RCC 7860 (cell line): Measurements from ENCODE around the gene CSPG4.
"Not testable (repeated sequence)": the region's sequence is repeated elsewhere in the genome, so short reads cannot be mapped to it uniquely, and the experiment has no call there.

Experiments used
- DNase-seq: peaks from one replicate; pipeline ENCODE4 v3.0.0-alpha.2; 2015; ENCODE audit warnings: low spot score
- FAIRE-seq: peaks from 2 replicates; lab custom pipeline; 2012; peaks lifted over from hg19 to GRCh38; lab: Jason Lieb, UNC

The CSPG4 gene, protein sequence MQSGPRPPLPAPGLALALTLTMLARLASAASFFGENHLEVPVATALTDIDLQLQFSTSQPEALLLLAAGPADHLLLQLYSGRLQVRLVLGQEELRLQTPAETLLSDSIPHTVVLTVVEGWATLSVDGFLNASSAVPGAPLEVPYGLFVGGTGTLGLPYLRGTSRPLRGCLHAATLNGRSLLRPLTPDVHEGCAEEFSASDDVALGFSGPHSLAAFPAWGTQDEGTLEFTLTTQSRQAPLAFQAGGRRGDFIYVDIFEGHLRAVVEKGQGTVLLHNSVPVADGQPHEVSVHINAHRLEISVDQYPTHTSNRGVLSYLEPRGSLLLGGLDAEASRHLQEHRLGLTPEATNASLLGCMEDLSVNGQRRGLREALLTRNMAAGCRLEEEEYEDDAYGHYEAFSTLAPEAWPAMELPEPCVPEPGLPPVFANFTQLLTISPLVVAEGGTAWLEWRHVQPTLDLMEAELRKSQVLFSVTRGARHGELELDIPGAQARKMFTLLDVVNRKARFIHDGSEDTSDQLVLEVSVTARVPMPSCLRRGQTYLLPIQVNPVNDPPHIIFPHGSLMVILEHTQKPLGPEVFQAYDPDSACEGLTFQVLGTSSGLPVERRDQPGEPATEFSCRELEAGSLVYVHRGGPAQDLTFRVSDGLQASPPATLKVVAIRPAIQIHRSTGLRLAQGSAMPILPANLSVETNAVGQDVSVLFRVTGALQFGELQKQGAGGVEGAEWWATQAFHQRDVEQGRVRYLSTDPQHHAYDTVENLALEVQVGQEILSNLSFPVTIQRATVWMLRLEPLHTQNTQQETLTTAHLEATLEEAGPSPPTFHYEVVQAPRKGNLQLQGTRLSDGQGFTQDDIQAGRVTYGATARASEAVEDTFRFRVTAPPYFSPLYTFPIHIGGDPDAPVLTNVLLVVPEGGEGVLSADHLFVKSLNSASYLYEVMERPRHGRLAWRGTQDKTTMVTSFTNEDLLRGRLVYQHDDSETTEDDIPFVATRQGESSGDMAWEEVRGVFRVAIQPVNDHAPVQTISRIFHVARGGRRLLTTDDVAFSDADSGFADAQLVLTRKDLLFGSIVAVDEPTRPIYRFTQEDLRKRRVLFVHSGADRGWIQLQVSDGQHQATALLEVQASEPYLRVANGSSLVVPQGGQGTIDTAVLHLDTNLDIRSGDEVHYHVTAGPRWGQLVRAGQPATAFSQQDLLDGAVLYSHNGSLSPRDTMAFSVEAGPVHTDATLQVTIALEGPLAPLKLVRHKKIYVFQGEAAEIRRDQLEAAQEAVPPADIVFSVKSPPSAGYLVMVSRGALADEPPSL (N-terminal part only)

DNA sequence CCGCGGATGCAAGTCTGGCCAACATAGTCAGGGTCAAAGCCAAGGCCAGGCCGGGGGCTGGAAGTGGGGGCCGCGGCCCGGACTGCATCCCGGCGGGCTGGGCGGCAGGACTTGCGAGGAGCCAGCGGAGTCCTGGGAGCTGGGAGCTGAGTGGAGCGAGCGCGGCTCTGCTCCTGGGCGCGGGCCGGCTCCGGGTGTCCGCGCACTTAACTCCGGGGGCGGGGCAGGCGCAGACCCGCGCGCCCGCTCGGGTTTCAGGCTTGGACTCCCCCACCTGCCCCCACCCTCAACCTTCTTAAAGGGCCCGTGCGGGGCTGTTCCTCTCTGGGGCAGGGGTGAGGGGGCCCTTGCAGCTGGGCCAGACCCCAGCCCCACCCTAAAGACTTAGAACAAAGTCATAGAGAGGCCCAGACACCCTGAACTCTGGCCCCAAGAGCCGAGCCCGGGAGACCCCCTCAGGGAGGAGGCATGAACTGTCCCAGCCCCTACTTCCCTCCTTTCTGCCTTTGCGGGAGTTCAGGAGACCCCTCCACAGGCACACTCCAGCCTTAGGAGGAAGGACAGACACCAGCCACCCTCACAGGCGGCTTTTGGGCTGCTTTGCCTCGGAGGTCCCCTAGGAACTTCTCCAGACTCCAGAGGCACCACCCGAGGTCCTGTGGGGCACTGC, at the start of gene CSPG4:
TSS of gene CSPG4 (minus strand) at position 181 of the 670 bp plus-strand sequence. CDS start at position 88, 93 bp downstream.
- DNase-seq (no peak), FAIRE-seq (no peak)

DNA sequence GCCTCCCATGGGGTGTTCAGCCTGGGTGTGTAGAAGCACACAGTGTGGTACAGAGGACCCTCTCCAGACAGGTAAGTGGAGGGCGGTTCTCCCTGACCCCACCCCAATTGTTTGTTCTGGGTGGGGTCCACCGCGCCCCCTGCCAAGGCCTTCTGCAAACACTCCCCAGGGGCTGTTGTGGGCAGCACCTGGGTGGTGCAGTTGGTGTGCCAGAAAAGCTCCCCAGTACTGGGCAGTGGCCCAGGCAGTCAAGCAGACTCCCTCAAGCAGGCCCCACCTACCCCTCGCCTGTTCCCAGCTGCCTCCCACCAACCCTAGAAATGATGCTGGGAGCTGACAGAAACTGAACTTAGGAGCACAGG, 49.7 kb upstream of the CSPG4 start:
- not testable (repeated sequence) for FAIRE-seq, DNase-seq

DNA sequence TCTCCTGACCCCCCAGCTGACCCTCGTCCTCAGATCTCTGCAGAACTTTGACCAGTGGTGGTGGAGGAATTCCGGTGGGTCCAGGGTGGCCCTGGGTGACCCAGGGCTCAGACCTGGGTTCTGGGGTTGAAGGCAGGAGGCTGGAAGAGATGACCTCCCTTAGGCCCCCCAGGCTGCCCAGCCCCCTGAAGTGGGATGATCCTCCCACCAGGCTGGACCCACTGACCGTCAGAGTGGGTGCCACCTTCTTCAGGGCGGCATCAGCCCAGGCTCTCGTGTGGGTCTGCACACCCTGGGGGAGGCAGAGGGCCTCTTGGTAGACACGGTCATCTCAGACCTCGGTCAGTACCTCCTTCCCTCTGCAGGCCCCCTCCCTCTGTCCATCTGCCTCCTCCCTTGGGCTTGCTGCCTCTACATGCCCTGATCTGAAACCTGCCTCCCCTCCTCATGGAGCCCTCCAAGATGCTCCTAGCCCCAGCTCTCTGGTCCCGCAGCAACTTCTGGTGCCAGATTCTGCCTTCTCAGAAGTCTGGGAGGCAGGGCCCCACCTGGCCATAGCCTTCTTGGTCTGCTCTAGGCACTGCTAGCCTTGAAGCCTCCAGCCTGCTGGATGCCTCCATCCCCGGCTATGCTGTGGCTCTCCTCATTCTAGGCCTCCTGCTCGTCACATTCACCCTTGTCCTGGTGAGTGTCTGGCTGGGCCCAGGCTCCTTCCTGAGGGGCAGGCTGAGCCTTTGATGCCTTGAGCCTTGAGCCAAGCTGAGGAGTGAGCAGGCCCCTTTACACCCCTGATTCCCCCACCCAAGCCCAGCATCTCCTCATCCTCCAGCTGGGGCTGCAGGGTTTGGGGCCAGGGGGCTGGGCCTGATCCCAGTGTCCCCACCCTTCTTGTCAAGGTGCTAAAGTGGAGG, 49.1 kb upstream of the CSPG4 start:
- FAIRE-seq (no peak), DNase-seq (no peak)

DNA sequence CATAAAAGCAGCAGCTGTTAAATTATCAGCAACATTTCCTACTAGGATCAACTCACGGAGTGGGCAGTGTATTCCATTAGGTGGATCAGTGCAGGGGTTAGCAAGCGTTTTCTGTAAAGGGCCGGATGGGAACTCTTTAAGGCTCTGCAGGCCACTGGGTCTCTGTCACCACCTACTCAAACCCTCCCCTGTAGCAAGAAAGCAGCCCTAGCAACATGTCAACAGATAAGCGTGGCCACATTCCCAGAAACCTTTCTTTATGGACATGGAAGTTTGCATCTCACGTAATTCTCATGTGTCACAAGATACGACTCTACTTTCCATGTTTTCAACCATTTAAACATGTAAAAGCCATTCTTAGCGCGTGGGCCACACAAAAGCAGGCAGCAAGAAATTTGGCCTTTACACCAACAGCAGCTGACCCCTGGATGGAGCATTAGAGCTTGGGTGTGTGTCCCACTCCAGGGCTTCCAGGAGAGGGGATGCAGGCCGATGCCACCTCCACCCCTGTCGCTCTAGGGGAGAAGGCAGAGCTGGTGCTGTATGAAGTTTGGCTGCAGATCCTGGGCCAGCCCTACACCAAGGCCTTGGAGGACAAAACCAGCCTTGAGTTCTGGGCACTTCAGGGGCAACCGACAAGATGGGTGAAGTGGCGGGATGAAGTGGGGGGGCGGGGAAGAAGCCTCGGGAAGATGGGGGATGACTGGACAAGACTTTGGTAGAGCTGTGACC, 48.2 kb upstream of the CSPG4 start:
- FAIRE-seq (no peak), DNase-seq (no peak)

DNA sequence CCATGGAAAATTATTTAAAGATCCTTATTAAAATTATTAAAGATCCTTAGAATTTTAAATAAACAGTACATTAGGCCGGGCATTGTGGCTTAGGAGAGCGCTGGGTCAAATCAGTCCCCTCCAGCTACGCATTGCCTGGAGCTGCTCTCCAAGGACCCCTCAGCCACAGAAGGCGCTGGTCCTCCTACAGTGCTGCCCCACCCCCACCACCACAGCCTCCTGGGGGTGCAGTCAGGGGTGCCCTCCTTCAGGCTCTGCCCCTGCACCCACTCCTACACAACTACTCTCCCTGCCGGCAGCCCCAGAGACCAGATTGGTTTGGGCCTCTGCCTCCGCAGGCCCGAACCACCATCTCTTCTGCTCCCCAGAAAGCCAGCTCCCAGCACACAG, 47.5 kb upstream of the CSPG4 start:
- FAIRE-seq, DNase-seq: not testable (repeated sequence)

DNA sequence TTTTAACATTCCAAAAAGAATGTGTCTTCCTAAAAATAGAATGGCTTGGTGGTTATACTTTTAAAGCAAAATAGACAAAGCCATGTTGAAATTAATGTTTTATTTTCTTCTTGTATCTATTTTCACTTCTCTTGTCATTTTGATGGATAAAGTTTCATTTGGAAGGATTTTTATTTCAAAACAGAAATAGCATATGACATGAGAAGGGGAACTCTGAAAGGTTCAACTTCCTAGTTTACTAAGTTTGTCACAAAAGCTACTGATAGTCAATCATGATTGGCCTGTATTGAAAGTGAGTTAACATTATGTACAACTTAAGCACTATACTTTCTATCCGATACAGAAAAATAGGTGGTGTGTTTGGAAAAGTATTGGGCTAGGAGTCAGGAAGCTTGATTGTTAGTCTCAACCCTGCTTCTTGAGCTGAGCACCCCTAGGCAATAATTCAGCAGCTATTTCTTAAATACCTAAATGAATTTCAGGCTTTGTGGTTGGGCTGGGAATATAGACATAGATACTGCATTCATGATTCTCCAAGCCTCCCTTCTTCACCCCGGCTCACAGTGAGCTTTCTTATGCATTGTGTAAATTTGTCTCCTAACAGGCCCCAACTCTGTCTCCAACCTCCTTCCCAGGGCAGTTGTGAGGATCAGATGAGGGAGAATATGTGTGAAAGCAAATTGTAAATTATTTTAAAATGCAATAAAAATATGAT, 46.9 kb upstream of the CSPG4 start:
- no peak for FAIRE-seq
- DNase-seq: no peak

DNA sequence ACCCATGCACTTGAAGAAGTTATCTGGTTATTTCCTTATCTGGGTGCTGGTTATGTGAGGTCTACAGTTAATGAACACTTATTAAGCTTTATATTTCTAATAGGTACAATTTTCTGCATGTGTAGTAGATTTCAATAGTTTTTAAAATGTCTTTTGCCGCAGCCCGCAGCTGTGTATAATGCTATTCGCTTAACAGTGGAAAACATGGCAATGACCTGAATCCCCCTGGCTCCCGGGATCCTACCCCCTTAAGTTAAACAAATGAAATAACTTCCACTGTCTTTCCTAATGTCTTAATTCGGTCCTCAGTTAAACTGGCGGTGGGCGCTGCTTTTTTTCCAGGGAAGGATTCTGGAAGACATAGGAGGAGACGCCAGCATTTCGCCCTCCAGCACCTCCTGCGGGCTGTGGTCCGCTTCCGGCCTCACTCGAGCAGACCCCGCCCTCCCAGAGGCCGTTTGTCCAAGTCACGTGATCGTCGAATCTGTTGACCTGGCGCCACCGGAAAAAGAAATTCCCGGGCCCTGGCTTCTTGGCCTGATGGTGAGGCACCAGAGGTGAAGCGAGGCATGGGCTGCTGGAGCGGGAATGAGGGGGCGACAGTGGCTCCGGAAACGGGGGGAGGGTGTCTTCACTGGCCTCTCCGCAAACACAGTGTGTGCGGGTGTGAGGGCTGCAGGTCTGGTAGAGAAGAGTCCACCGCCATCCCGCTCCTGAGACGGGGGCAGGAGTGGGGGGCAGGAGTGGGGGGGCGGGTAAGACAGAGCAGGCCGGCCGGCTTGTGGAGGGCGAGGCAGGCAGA, 45.6 kb upstream of the CSPG4 start:
- FAIRE-seq (no peak), DNase-seq (peak; percentile 57)

DNA sequence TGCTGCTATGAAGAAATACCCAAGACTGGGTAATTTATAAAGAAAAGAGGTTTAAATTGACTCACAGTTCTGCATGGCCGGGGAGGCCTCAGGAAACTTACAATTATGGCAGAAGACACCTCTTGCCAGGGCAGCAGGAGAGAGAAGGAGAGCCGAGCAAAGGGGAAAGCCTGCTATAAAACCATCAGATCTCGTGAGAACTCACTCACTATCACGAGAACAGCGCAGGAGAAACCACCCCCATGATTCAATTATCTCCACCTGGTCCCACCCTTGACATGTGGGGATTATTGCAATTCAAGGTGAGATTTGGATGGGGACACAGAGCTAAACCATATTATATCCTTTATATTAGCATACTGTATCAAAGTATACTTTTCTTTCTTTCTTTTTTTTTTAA, 42.2 kb upstream of the CSPG4 start:
- DNase-seq, FAIRE-seq: not testable (repeated sequence)

DNA sequence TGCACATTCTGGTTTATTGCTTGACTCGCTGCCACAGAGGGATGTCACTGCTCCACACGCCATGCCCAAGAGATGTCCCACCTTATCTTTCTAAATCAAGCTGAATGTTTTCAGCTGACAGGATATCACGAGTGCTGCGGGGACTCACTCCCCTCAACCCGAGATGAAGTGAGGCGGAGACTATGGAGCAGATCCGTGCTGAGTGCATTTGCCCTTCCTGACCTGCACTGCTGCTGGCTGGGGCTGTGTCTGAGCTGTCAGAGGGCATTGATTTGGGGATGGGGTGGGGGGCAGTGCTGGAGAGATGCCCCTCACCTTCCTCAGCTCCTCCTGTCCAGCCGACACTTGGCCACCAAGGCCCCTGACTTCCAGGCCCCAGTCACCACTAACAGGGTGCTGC, 40.5 kb upstream of the CSPG4 start:
- FAIRE-seq (no peak), DNase-seq (no peak)

DNA sequence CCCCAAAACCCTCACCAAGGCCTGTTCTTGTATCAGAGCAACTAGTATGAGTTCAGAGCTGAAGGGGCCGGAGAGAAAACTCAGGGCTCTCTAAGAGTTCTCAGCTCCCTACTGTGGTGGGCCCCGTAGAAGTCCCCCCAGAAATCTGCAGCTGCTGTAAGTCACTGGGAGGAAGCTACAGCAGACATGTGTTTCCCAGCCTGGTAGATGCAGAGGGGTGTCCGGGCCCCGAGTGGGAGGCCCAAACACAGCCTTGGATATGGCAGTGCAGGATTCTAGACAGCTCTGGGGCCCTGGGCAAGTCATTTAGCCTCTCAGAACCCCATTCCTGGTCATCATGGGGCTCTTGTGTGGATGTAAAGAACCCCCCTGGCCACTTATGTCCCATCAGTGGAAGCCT, 39.2 kb upstream of the CSPG4 start:
- FAIRE-seq (no peak), DNase-seq (no peak)

DNA sequence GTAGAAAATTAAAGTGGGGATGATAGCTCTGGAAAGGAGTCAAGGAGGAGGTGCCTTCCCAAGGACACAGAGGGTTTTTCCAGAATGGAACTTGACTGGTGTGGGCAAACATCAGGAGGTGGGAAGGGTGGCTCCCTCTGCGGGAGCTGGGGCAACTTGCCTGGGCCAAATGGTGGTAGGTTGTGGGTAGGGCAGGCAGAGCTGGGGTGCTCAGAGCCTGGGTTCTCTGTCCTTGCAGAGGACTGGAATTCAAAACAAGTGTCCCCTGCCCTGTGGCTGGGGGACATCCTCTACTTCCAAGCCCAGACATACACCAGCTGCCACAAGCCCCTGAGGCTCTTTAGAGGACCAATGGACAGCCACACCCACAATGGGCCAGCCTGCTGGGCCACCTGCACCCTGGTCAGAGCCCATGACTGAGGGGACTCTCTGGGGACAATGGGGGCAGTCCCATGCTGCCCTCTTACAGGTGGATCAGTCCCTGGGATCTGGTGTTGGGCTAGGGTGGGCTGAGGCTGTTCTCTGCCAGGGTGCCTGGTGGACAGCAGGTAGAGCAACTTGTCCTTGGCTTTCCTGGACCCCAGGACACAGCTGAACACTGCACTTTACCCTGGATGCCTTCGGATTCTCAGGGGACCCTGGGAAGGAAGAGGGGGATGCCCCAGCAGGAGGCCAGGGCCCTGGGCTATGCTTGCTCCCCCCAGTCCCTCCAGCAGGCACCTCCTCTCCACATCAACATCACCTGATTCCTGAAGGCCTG, 38.6 kb upstream of the CSPG4 start:
- no peak for FAIRE-seq

DNA sequence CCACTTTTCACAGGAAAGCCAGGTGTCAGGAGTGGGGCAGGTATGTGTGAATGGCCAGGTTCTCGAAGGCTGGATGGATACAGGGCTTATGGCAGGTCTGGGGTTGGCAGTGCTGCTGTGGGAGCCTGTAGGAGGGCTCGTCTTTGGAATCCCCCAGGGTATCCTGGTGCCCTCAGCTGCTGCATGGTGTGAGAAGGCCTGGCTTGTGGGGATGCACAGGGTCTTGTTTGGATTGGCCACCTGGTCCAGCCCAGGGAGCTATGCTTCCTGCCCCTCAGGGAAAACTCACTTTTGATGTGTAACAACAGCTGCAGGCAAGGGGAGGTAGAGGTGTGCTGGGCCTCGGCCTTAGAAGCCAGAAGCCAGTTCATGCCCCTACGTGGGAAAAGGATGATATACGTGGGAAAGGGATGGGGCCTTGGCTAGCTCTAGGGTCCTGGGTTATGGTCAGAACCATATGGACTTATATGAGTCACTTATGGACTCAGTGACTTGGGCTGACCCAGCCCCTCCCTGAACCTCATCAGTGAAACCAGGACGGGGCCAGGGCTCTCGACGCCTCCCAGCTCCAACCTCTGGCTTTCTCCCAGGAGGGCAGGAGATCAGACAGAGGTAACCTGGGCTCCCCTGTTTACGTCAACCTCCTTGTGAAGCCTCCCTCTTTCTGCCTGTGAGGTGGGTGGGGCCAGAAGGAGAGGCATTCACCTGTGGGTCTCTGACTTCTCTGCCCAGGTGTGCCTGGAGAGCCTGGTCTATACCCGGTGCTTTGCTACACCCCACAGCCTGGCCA, 37.8 kb upstream of the CSPG4 start:
- FAIRE-seq (no peak), DNase-seq (no peak)

More for the DNA sequence above, 38.6 kb upstream of the CSPG4 start:
- no peak for DNase-seq

DNA sequence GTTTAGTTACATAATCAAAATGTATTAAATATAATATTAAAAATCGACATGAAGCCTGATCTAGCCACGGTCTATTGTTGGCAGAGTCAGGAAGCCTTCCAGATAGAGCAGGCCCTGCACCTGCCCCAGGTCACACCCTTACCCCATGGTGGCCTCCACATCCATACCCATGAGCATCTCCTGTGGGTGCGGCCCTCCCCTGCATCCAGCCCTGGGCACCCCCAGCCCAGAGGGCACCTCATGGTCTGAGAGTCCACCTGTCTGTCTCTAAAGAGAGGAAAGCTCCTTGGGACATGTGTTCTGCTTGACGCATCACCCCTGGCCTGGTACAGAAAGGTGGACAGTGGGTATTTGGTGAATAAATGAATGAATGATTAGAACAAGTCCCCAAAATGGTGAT, 37.2 kb upstream of the CSPG4 start:
- no peak for FAIRE-seq
- no peak for DNase-seq

DNA sequence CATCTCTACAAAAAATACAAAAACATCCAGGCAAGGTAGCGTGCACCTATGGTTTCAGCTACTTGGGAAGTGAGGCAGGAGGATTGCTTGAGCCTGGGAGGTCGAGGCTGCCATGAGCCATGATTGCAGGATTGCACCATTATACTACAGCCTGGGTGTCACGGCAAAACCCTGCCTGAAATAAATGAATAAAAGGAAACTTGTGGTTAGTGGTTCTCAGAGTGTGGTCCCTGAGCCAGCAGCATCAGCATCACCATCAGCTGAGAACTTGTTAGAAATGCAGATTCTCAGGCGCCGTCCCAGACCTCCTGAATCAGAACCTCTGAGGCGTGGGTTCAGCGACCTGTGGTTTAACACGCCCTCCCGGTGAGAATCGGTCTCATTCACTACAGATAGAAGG, 36.2 kb upstream of the CSPG4 start:
- not testable (repeated sequence) for DNase-seq, FAIRE-seq

DNA sequence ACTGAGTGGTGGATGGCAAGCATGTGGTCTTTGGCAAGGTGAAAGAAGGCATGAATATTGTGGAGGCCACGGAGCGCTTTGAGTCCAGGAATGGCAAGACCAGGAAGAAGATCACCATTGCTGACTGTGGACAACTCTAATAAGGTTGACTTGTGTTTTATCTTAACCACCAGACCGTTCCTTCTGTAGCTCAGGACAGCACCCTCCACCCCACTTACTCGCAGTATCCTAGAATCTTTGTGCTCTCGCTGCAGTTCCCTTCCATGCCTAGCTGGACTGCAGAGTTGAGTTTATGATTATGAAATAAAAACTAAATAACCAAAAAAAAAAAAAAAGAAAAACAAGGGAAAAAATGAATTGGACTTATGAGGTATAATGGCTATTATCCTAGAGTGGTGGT, 34.5 kb upstream of the CSPG4 start:
- DNase-seq, FAIRE-seq: not testable (repeated sequence)

DNA sequence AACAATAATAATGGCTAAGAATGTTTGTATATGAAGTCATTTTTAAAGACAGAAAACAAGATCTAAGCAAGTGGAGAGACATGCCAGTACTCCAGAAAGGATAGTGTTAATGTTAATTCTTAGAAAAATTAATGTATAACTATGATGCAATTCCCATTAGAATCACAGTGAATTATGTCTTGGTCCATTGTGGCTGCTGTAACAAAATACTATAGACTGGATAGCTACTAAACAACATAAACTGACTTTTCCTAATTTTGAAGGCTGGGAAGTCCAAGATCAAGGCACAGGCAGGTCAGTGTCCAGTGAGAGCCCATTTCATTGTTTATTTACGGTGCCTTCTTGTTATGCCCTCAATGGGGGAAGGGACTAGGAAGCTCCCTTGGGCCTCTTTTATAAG, 32.7 kb upstream of the CSPG4 start:
- no peak for DNase-seq
- FAIRE-seq: no peak
